ENCODE data around the gene ATP8B1.

DNA sequence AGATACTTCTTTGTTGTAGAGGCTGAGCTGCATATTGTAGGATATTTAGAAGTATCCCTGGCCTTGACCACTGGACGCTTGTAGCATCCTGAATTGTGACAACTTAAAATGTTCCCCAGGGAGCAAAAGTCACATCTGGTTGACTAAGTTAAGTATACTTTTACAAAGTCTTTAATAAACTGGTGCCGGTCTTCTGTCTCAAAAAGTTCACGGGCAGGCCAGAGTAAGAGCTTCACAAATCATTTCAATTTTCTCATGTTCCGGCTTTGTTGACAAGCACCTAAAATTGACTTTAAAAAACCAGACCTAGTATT lies 18.4 kb downstream of the ATP8B1 start:
- TF ChIP-seq, protein P1, sequence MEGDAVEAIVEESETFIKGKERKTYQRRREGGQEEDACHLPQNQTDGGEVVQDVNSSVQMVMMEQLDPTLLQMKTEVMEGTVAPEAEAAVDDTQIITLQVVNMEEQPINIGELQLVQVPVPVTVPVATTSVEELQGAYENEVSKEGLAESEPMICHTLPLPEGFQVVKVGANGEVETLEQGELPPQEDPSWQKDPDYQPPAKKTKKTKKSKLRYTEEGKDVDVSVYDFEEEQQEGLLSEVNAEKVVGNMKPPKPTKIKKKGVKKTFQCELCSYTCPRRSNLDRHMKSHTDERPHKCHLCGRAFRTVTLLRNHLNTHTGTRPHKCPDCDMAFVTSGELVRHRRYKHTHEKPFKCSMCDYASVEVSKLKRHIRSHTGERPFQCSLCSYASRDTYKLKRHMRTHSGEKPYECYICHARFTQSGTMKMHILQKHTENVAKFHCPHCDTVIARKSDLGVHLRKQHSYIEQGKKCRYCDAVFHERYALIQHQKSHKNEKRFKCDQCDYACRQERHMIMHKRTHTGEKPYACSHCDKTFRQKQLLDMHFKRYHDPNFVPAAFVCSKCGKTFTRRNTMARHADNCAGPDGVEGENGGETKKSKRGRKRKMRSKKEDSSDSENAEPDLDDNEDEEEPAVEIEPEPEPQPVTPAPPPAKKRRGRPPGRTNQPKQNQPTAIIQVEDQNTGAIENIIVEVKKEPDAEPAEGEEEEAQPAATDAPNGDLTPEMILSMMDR (IDR thresholded peaks at IDR 0.05): no peak
- TF ChIP-seq POLR2A (IDR thresholded peaks at IDR 0.05) (no peak), EP300 (IDR thresholded peaks at IDR 0.05) (no peak), POLR2AphosphoS5 (IDR thresholded peaks at IDR 0.05) (no peak)
